GM21423 (cell line): ENCODE data around the gene HOXC11.

ENCODE experiments used
- ATAC-seq: cut with Tn5 transposase; IDR thresholded peaks from one replicate; pipeline ENCODE4 v1.9.1; 2021; ENCODE audit warnings: mild to moderate bottlenecking, moderate library complexity; ENCODE audit not compliant: unreplicated experiment

Gene HOXC11

GRCh38 chr12:53972152-53972702, 699 bp upstream of the HOXC11 start:
- ATAC-seq = no peak

- ATAC-seq = no peak
These were observed 513 bp downstream of the HOXC11 start for GRCh38 chr12:53973236-53974042.

DNA sequence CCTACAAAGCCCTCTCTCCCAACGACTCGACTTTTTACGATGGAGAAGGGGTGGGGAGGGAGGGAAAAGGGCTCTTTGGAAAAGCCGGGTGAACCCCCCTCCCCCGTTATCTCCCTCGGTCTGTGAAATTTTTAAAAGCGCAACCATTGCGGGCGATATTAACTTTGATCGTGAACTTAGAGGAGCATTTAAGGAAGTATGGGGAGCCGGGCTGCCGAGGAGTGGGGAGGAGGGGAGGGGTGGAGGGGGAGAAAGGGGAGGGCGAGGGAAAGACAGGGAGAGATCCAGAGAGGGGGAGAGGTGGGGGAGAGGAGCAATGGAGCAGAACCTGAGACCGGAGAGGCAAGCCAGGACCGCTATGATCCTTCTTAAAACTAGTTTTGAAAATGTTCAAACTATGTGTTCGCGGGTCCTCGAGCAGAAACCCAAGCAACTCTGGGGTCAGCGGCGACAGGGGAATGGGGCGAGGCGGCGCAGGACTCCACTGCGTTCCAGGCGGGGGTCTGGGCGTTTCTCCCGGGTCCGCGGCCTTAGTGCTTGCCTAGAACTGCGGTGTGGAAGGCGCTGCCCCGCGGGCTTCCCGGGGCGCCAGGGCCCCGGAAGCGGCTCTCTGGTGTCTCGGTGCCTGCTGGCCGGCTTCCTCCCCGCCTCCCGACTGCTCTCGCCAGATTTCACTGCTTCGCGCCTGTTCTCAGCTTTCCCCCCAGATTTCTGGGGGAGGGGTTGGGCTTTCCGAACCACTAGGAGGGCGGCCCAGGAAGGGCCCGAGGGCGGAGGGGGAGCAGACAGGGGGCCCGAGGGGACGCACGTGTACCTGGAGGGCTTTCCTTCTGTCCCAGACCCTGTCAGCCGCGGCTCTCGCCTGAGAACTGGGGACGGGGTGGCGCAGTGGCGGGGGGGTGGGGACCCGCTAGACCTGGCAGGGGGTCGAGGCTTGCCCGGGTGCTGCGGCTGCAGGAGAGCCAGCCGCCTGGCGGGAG, 1.4 kb downstream of the HOXC11 start, which contains the start of gene HOTAIR:
TSS of gene HOTAIR (minus strand) at position 871 of the 980 bp plus-strand sequence.
- ATAC-seq = no peak

DNA sequence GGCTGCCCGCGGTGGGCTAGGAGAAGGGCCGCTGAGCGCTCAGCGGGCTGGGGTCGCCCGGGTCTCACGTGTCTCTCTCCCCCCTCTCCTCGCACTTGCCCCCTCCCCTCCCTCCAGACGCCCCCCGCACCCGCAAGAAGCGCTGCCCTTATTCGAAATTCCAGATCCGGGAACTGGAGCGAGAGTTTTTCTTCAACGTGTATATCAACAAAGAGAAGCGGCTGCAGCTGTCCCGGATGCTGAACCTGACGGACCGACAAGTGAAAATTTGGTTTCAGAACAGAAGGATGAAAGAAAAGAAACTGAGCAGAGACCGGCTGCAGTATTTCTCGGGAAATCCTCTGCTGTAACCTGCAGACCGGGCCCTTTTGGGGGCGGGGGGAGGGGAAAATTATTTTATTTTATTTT, 2.1 kb downstream of the HOXC11 start:
- ATAC-seq = no peak

GRCh38 chr12:53975479-53976152, 2.7 kb downstream of the HOXC11 start:
- no peak for ATAC-seq

DNA sequence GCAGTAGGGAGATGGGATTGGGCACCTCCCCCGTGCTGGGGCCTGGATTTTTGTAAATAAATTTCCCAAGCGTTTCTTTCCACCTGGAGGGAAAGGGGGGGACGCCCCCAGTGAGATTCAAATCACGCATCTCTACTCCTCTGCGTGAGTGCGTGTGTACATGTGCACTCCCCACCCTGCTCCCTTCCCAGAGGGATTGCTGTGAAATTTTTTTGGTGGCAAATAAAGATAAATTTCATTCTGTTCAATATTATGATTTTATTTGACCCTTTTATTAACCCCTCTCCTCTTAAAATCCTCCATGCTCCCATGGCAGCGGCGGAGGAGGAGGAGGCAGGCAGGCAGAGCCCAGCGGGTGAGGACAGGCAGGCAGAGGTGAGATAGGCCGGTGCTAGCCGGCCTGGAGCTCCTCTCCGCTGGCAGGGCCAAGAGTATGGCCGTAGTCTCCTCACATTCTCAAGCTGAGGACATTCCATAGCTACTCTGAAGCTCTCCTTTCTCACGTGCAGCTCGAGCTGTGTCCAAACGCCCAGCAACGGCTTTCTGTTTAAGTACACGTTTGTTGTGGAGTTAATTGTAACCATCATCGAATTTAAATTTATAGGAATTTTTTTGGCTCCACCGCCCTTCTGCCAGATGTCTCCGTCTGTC, 3.4 kb downstream of the HOXC11 start:
- ATAC-seq = no peak

- ATAC-seq = no peak
These were observed 4.1 kb downstream of the HOXC11 start for GRCh38 chr12:53976823-53977595.

GRCh38 chr12:53977596-53978445, 4.9 kb downstream of the HOXC11 start:
- ATAC-seq = no peak

DNA sequence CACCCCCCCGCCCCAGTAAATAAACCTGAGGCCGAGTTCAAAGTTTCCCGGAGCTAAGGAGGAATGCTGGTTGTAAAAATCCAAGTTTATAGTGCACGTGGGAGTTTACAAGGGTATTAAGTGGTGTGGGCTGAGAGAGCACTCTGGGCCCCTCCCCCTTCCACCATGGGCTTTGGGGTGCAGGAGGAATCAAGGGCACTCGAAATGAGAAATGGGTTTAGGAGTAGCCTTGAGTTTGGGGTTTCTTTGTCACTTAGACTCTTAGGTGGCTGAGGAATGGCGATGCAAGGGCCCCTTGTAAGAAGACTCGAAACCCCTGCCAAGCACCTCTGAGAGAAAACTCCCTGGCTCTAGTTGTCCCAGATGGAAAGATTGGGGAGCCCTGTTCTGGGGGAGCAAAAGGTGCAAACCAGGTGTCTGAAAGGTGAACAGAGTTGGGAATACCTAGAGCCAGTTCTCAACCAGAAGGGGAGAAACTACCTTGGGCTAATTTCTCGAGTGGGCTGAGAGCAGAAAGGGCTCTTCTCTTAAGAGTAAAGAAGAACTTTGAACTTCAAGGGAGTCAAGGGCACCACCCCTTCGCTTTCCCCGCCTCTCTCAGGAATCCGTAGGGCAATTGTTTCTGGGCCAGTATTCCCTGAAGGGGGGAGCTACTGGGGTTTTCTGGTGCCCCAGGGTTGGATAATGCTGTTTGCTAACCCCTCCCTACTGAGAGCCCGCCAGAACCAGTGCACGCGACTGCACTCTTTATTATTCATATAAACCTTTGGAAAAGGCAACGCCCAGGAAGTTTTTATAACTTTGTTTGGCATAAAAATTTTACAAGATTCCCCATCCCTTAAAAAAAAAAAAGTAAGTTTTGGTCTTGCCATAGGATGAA, 5.8 kb downstream of the HOXC11 start:
- no peak for ATAC-seq

- ATAC-seq = no peak
These were observed 7.3 kb downstream of the HOXC11 start for GRCh38 chr12:53980104-53980801.

- no peak for ATAC-seq
These were observed 8.0 kb downstream of the HOXC11 start for GRCh38 chr12:53980802-53981496.

- ATAC-seq = no peak
These were observed 9.0 kb downstream of the HOXC11 start for GRCh38 chr12:53981634-53982565.

- no peak for ATAC-seq
These were observed 10.0 kb downstream of the HOXC11 start for GRCh38 chr12:53982648-53983567.

- ATAC-seq = no peak
These were observed 10.6 kb downstream of the HOXC11 start for GRCh38 chr12:53983568-53983949.
